OCI-M2 (cell line): ENCODE measurements around the gene DZIP3.
"Not testable (repeated sequence)": the region's sequence is repeated elsewhere in the genome, so short reads cannot be mapped to it uniquely, and the experiment has no call there.

Experiments
- DNase-seq: peaks from one replicate; lab custom pipeline; 2025; ENCODE audit not compliant: unreplicated experiment; lab: John Stamatoyannopoulos, UW

DZIP3 gene

DNA sequence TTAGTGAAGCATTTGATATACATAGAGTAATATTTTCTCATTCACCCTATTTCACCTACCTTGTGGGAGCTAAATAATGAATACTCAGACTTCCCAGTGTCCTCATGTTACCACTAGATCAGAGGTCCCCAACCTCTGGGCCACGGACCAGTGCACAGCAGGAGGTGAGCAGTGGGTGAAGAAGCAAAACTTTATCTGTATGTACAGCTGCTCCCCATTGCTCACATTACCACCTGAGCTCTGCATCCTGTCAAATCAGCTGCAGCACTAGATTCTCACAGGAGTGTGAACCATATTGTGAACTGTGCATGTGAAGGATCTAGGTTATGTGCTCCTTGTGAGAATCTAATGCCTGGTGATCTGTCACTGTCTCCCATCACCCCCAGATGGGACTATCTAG is 88.3 kb downstream of the DZIP3 start:
- DNase-seq, result no peak

DNA sequence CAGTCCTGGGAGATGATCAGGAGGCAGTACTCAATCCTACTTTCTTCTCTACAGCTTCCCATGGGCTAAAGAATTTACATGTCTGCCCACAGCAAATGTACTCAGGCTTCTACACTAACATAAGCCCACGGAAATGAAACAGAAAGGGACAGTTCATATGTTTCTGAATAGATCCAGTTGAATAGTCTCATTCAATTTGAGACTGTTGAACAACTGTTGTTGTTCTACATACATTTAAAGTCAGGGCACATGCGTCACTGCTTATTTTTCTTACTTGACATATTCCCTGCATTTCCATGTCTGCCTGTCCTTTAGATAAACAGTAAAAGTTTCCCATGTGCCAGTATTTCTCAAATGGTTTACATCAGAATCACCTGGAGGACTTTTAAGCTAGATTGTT is 102.8 kb downstream of the DZIP3 start:
- DNase-seq, result not testable (repeated sequence)

DNA sequence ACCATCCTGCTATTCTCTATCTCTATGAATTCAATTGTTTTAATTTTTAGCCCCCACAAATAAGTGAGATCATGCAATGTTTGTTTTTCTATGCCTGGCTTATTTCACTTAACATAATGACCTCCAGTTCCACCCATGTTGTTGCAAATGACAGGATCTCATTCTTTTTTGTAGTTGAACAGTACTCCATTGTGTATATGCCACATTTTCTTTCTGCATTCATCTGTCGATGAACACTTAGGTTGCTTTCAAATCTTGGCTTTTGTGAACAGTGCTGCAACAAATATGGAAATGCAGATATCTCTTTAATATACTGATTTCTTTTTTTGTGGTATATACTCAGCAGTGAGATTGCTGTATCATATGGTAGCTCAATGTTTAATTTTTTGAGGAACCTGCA is 108.9 kb downstream of the DZIP3 start:
- no peak for DNase-seq

DNA sequence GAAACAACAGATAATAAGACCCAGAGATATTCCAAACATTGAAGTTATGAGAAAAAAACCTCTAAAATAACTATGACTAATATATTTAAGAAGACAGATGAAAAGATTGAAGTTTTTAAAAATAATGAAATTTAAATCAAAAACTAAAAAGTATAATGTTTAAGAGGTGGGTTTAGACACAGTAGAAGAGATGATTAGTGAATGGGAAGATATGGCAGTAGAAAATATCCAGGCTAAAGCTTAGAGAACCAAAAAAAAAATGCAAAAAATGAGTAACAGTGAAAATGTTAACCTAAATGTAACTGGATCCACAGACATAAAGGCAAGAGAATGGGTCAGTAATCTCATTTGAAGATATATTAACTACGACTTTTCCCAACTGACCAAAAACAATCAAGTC is 115.5 kb downstream of the DZIP3 start:
- DNase-seq, result no peak

DNA sequence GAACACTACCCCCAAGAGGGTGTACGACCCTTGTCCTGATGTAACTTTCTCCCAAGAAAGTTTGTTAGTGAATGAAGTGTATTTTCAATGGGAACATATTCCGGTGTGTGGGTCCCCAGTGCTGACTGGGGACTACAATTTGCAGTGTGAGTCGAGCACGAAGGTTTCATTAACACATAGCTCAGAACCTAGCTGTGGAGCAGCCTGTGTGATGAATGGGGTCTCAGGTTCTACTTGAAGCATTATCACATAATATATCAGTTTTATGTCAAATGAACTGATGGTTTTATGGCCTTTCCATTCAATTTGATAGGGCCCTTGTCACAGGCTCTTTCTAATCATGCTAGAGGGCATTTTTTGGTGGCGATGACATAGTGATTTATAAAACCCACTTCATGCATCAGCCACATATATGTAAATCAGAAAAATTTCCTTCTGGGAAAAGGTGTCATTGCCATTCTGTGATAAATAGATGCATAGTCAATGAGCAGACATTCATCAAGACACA is 123.5 kb downstream of the DZIP3 start:
- DNase-seq, result no peak

DNA sequence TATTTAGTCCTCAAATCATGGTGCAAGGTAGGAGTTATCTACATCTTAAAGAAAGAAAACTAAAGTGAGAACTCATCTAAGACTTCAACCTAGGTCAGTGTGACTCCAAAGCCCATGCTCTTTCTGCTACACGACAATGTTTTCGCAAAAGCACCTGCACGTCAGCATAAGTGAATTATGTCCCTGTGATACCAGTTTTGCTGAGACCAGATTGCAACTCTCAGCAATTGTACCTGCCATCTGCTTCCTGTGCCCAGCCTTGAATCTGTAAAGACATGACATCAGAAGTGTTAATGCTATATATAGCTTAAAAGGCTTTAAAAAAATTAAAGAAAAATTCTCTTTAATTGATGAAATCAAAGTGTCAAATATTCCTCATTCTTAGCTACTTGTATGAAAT is 124.3 kb downstream of the DZIP3 start:
- DNase-seq, result no peak

DNA sequence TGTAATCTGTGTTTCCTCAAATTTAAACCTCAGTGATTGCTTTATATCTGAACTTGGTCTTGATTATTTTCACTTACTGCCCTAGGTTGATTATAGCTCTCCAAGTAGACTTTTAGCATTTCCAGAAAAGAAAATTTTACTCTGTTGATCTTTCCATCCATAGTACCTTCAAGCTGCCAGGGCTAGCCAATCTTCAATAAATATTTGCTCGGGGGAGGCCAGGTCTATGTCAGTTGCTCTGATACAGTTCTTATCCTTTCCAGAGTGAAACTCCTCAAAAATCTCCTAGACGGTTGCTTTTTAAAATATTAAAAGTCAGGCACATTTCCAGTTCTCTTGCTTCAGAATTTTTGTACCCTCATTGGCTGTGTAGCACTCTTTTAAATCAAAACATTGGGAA is 128.9 kb downstream of the DZIP3 start:
- no peak for DNase-seq

DNA sequence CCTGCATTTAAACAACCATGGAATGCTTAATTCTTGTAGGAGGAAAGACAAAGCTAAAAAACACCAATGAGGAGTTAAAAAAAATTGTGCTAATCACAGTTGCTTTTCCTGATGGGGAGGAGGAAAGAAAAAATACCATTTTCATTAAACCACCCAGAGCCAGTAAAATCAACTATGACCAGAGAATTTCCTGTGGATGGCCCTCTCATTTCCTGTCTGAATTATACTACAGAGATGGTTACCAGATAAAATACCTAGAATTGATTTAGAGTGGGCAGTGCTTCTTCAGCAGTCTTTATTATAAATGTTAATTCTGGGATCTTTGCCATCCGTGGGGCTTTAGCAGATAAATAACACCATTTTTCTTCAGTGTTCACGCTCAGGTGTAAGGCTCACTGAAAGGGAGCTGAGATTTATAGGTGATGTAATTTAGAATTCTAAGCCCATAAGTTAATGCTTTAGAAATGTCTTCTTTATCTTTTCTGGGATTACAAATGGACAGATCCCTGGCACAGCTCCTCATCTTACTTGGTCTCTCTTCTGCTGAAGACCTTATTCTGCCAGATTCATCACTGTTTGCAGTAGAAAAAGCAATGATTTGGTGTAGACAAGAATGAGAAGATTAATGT is 129.8 kb downstream of the DZIP3 start:
- DNase-seq, result no peak

DNA sequence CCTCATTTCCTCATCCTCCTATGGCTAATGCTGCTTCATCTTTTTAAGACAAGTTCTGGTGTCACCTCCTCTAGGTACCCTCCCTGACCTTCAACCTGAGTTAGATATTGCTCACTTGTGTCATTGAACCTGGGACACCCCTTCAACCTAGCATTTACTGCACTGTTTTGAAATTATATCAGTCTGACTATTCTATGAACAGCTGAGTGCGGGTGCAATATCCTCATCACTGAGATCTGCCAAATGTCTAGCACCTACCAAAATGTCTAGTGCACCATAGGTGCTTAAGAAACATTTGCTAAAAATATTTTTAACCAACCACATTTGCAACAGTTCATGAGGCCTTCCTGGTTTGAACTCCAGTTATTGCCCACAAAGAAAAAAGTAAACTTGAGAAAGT is 133.2 kb downstream of the DZIP3 start:
- no peak for DNase-seq

DNA sequence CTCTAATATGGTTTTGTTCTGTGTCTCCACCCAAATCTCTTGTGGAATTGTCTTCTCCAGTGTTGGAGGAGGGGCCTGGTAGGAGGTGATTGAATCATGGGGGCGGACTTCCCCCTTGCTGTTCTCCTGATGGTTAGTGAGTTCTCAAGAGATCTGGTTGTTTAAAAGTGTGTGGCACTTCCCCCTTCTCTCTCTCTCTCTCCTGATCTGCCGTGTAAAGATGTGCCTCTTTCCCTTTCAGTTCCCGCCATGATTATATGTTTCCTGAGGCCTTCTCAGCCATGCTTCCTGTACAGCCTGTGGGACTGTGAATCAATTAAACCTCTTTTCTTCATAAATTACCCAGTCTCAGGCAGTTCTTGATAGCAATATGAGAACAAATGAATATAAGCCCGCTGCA is 134.6 kb downstream of the DZIP3 start:
- DNase-seq, result no peak

DNA sequence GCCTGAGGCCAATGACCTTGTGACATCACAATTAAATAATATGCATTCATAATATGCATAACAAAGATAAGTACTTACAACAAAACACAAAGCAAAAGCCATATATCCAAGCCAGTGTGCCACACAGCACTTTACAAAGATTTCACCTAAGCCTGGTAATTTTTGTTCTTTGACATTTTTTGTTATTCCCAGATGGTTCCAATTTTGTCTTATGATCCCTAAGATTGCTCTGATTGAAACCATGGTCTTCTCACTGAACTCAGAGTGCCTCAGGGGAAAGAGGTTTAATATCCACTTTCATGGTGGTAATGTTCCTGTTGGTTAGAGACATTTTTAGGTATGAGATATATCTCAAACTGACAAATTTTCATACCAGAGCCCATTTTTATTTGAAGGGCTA is 138.6 kb downstream of the DZIP3 start:
- no peak for DNase-seq

DNA sequence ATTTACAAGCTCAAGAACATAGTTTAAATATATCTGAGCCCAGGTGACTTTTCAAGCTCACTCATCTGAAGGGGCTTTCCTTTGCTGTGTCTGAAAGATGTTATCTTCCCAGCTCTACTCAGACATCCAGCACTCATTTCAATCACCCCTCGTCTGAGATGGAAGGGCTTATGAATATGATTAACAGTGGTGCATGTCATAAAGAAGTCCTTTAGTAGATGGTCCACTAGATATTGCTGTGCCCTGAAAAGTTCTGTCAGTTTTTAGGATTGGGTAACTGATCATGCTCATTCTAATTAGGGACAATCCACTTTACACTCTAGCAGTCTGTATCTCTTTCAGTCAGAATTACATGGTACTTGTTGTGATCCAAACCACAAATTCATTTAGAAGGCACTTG is 139.4 kb downstream of the DZIP3 start:
- DNase-seq, result no peak

DNA sequence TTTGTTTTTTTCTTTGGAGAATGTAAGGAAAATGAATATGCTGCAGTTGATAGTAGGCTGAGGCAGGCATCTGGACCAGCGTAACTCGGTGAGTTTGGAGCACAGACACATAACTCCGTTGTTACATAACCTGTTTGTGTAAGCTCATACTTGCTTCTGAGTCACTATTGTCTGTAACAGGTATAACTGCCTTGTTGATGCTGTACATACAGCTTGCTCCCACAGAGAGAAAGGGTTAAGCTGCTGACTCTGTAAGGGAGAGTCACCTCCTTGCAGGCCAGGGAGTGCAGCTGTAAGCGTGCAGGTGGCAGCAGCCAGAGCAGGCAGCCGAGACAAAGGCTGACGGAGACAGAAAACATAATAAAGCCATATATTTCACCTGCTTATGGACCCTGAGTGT is 147.3 kb downstream of the DZIP3 start:
- no peak for DNase-seq

DNA sequence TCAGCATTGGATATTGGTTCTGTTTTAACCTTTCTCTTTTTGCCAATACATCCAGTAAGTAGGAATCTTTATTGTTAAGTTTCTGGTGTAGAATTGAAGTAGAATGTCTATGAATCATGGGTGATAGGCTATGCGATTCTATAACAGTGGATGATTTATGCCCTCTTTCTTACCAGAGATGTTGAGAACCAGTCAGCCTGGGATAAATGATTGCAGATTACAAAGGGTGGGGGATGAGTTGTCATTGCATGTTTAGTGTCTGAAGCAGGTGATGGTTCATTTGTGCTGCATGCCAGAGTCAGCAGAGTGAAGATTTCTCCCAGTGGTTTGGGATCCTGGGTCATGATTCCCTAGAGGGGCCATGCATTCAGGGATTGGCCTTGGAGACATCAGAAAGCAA is 153.4 kb downstream of the DZIP3 start:
- no peak for DNase-seq
